GM12878 (cell line): ENCODE results near the gene C10orf67. TPM values are rescaled to one million over a fixed set of nuclear protein-coding genes. Genes with fewer than 3 reads are reported as not detected.
"Not testable (repeated sequence)": the region's sequence is repeated elsewhere in the genome, so short reads cannot be mapped to it uniquely, and the experiment has no call there.

Source experiments
- ATAC-seq: fragments of 200-7000 bp; cut with Tn5 transposase; 3 replicates; pipeline ENCODE4 v1.9.1; 2020; ENCODE audit warnings: mild to moderate bottlenecking, moderate library complexity
- BruUV-seq: library from RNA; stranded (reverse); fragments of 400-500 nt; replicated peaks from 2 replicates; lab custom pipeline; 2021; lab: Mats Ljungman, UMichigan
- CTCF ChIA-PET: fragments of 300-600 bp; sonication (Branson Sonifier 250); formaldehyde crosslinking; extraction: SDS; loops from one replicate; lab custom pipeline; 2021; ENCODE audit warnings: inconsistent platforms; lab: Yijun Ruan, JAX
- POLR2A ChIA-PET: fragments of 350-600 bp; formaldehyde crosslinking; extraction: SDS; loops from one replicate; lab custom pipeline; 2021; ENCODE audit warnings: inconsistent platforms; lab: Charles Lee
- RAD21 ChIA-PET: fragments of 300-600 bp; sonication (Branson Sonifier 250); formaldehyde crosslinking; loops from one replicate; lab custom pipeline; 2023; ENCODE audit warnings: antibody characterized with exemption; ENCODE audit not compliant: unreplicated experiment; lab: Charles Lee
- SMC1A ChIA-PET: fragments of 300-600 bp; sonication (Branson Sonifier 250); formaldehyde crosslinking; loops from one replicate; lab custom pipeline; 2023; ENCODE audit not compliant: unreplicated experiment, uncharacterized antibody; lab: Charles Lee
- DNase-seq: peaks from one replicate; pipeline ENCODE4 v3.0.0-alpha.2; 2011; ENCODE audit warnings: low read depth, low spot score
- FAIRE-seq: peaks from 3 replicates; lab custom pipeline; 2011; peaks lifted over from hg19 to GRCh38; lab: Jason Lieb, UNC
- H2AFZ ChIP-seq: 2 replicates; pipeline ENCODE4 v1.6.0; 2011; ENCODE audit warnings: low read depth, low read length, control low read depth; ENCODE audit not compliant: control insufficient read depth
- H3K27ac ChIP-seq: 2 replicates; pipeline ENCODE4 v1.5.1; 2011; ENCODE audit warnings: control low read depth; ENCODE audit not compliant: control insufficient read depth, insufficient read depth
- H3K27me3 ChIP-seq, 2 experiments: replicated peaks in 1 of 2; 2 replicates each; pipeline versions ENCODE4 v1.6.0 to v1.6.1; 2011; ENCODE audit warnings: low read length in 1 of 2; ENCODE audit not compliant: control insufficient read depth in 2 of 2, insufficient read depth in 2 of 2
- H3K36me3 ChIP-seq, 2 experiments: 2 replicates each; pipeline ENCODE4 v1.5.1; 2011; ENCODE audit warnings: low read length in 1 of 2; ENCODE audit not compliant: control insufficient read depth in 2 of 2, insufficient read depth in 2 of 2
- H3K4me1 ChIP-seq: 2 replicates; pipeline ENCODE4 v1.6.1; 2011; ENCODE audit warnings: mild to moderate bottlenecking, low read length, moderate library complexity, mixed read lengths; ENCODE audit not compliant: control insufficient read depth, insufficient read depth
- H3K4me2 ChIP-seq: 2 replicates; pipeline ENCODE4 v1.6.0; 2011; ENCODE audit warnings: control low read depth; ENCODE audit not compliant: control insufficient read depth, insufficient read depth
- H3K4me3 ChIP-seq: fragments of 200-600 bp; sonication (generic); 2 replicates; pipeline ENCODE4 v1.5.1; 2016
- H3K79me2 ChIP-seq: 2 replicates; pipeline ENCODE4 v1.6.0; 2011; ENCODE audit warnings: low read length; ENCODE audit not compliant: control insufficient read depth, insufficient read depth
- H3K9ac ChIP-seq: 2 replicates; pipeline ENCODE4 v1.8.0; 2011; ENCODE audit warnings: low read length, control low read depth, mixed read lengths; ENCODE audit not compliant: control insufficient read depth, insufficient read depth
- H3K9me3 ChIP-seq: replicated peaks from 3 replicates; pipeline ENCODE4 v1.5.1; 2011; ENCODE audit warnings: mild to moderate bottlenecking, low read length; ENCODE audit not compliant: control insufficient read depth, insufficient read depth
- H4K20me1 ChIP-seq: 2 replicates; pipeline ENCODE4 v1.6.0; 2011; ENCODE audit not compliant: control insufficient read depth, insufficient read depth
- CEBPB ChIP-seq, 2 experiments: fragments of 150-350 bp in 1 of 2; IDR thresholded peaks; 2 replicates each; pipeline ENCODE4 v1.6.1; 2012 to 2014; ENCODE audit warnings: low read depth in 2 of 2, low read length in 2 of 2, borderline replicate concordance in 1 of 2, inconsistent platforms in 1 of 2
- E2F8 ChIP-seq: fragments of 450-650 bp; IDR thresholded peaks from 2 replicates; pipeline ENCODE4 v1.6.1; 2018; ENCODE audit warnings: mild to moderate bottlenecking, low read depth, moderate library complexity; ENCODE audit not compliant: partially characterized antibody
- ZZZ3 ChIP-seq: IDR thresholded peaks from 2 replicates; pipeline ENCODE4 v1.6.1; 2011; ENCODE audit warnings: low read depth; ENCODE audit not compliant: control insufficient read depth, insufficient read length
- WGBS: methylation state at CpG from one replicate; pipeline ENCODE4 v1.1.6; 2016; ENCODE audit warnings: low lambda C conversion rate; ENCODE audit not compliant: insufficient replicate concordance, insufficient coverage; ENCODE audit errors: missing lambda C conversion rate; 5-methylcytosine and 5-hydroxymethylcytosine counted together
- in situ Hi-C: fragments of 300-500 bp; cut with MboI; formaldehyde crosslinking; loops from 9 replicates; pipeline ENCODE4 v1.14.3; 2018; ENCODE audit warnings: mixed read lengths
- intact Hi-C: fragments of 100-400 bp; cut with micrococcal nuclease; formaldehyde crosslinking; loops from one replicate; pipeline ENCODE4 v1.14.2; 2022; ENCODE audit not compliant: unreplicated experiment
- polyA plus RNA-seq, 11 experiments: library from polyadenylated mRNA; depleted of rRNA in 4 of 11; unstranded in 6 of 11; stranded (reverse) in 5 of 11; fragments of >200 nt; fragmentation: Nextera tagmentation in 4 of 11; fragmentation: Illumina TruSeq in 1 of 11; extraction: Ambion mirVana in 4 of 11; extraction: Trizol in 1 of 11; gene quantifications; 1 replicate in 1 of 11; 2 replicates in 10 of 11; pipeline versions ENCODE4 v1.2.1 to v1.2.3, GENCODE V29; 2011 to 2016; ENCODE audit warnings: inconsistent platforms in 2 of 11, missing spikeins in 2 of 11, low read depth in 1 of 11
- total RNA-seq, 4 experiments: library from RNA; depleted of rRNA in 3 of 4; stranded (reverse); fragments of >200 nt in 3 of 4; fragmentation: Illumina TruSeq in 1 of 4; extraction: Trizol in 1 of 4; gene quantifications; 2 replicates each; pipeline versions ENCODE4 v1.2.1 to v1.2.3, GENCODE V29; 2013 to 2021

C10orf67 gene
- total and polyA plus RNA-seq, 10 of the 15 experiments (the other 5 are each of a cell fraction or from before 2014, with no cell fraction given) = 0.06 TPM; not detected in 9

- DNase-seq, H2AFZ ChIP-seq, RAD21 ChIA-PET, H3K9me3 ChIP-seq, intact Hi-C loops, BruUV-seq, CTCF ChIA-PET, in situ Hi-C loops, H3K9ac ChIP-seq, ATAC-seq, H3K79me2 ChIP-seq, POLR2A ChIA-PET, H3K4me1 ChIP-seq, H3K4me3 ChIP-seq, FAIRE-seq, H3K4me2 ChIP-seq, H4K20me1 ChIP-seq, SMC1A ChIA-PET, H3K36me3 ChIP-seq, H3K27ac ChIP-seq, H3K27me3 ChIP-seq: not testable (repeated sequence)
- 25% methylated on average over 1 of the region's 1 CpG for WGBS
Observed at GRCh38 chr10:23350706-23351105, 6.1 kb upstream of the C10orf67 start.

GRCh38 chr10:23345861-23346260 lies 1.3 kb upstream of the C10orf67 start:
- intact Hi-C loops (no loop called here), in situ Hi-C loops (no loop called here)
- Histone ChIP-seq H3K4me3 (no peak overlapping the region), H3K4me2 (no peak overlapping the region), H4K20me1 (no peaks in the 10 kb centered on the region; the same call in 1 of the 2 replicates), H3K9ac (no peak overlapping the region), H3K27ac (no peak overlapping the region), H3K4me1 (no peaks in the 10 kb centered on the region), H3K27me3 (peaks cover 0 to 3% of the 10 kb centered on the region in 2 experiments; a peak in 2 of 4 replicates), H3K9me3 (no peaks in the 10 kb centered on the region), H3K36me3 (no peaks in the 10 kb centered on the region), H2AFZ (no peak overlapping the region), H3K79me2 (no peaks in the 10 kb centered on the region)
- ChIA-PET SMC1A (no interaction called here), POLR2A (no interaction called here), CTCF (interaction anchor here (1.2 kb wide), 1 partner anchor 188 kb away, joined by 3 read pairs; no protein-coding TSS in a partner anchor), RAD21 (no interaction called here)
- no peak for DNase-seq
- no peak for TF ChIP-seq E2F8
- no peak for TF ChIP-seq CEBPB (IDR thresholded peaks at IDR 0.05; ENCODE audit: borderline replicate concordance in 1 of 2, low read depth in 2 of 2, low read length in 2 of 2)
- TF ChIP-seq ZZZ3 = no peak
- peak; percentile 82 for FAIRE-seq
- ATAC-seq = peak; percentile 80
- WGBS = 23% methylated on average over 5 of the region's 5 CpGs
- BruUV-seq = no TSS peak
